Activated T-cell treated with anti-CD3 and anti-CD28 coated beads, Interleukin-2, amount 50 U/mL, for 24 hours (primary cell): Measurements from ENCODE around the gene CIB4.
"Not testable (repeated sequence)": the region's sequence is repeated elsewhere in the genome, so short reads cannot be mapped to it uniquely, and the experiment has no call there.

Source experiments
- DNase-seq: peaks from one replicate; pipeline ENCODE4 v3.0.0-alpha.2; 2020
- H3K27ac Mint-ChIP-seq: 2 replicates; pipeline ENCODE4 v1.8.0; 2020; ENCODE audit warnings: mild to moderate bottlenecking, mixed read lengths
- H3K27me3 Mint-ChIP-seq: 2 replicates; pipeline ENCODE4 v1.8.0; 2020; ENCODE audit warnings: mixed read lengths
- H3K36me3 Mint-ChIP-seq: 2 replicates; pipeline ENCODE4 v1.8.0; 2020; ENCODE audit warnings: low read depth, mixed read lengths
- H3K4me1 Mint-ChIP-seq: 2 replicates; pipeline ENCODE4 v1.8.0; 2020; ENCODE audit warnings: low read depth, mixed read lengths
- H3K4me3 Mint-ChIP-seq: 2 replicates; pipeline ENCODE4 v1.8.0; 2020; ENCODE audit warnings: mild to moderate bottlenecking, moderate library complexity, mixed read lengths
- H3K9me3 Mint-ChIP-seq: 2 replicates; pipeline ENCODE4 v1.8.0; 2020; ENCODE audit warnings: mixed read lengths

Gene CIB4

DNA sequence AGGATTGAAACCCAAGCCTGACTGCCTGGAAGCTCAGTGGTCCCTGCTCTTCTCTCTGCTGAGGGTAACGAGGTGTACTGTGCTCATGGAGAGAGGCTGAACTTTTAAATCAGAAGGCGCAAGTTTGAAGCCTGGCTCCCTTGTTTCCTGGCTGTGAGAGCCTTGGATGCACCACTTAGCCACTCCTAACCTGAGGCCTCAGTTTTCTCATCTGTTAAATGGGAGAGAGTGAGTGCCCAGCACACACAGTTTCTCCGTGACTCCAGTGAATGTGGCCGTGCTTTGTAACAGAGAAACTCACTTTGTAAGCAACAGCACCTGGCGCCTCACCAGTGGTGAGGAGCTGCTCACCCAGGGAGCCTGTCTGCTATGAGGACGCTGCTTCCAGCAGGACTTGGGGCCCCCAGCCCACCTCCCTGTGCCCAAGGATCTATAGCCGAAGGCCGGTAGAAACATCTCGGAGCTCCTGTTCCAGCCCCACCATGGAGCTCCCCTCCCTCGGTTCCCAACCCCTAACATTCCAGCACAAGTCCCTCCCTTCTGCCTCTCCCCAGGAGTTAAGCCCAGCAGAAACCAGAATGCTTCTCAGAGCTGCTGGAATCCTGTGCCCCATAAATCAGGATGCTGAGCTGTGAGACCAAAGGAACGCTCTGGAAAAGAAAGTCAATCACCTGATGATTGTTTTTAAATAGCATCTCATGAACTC is 31.1 kb upstream of the CIB4 start:
- H3K27ac Mint-ChIP-seq, result no peak overlapping the region
- H3K27me3 Mint-ChIP-seq, result peaks cover 50% of the 10 kb centered on the region
- DNase-seq, result no peak
- H3K4me3 Mint-ChIP-seq, result no peak overlapping the region
- H3K4me1 Mint-ChIP-seq, result no peaks in the 10 kb centered on the region
- no peaks in the 10 kb centered on the region for H3K36me3 Mint-ChIP-seq
- peaks cover 2% of the 10 kb centered on the region for H3K9me3 Mint-ChIP-seq

- H3K27me3 Mint-ChIP-seq, result peaks cover 54% of the 10 kb centered on the region
- DNase-seq, result no peak
- no peaks in the 10 kb centered on the region for H3K9me3 Mint-ChIP-seq
- no peak overlapping the region for H3K4me3 Mint-ChIP-seq
- no peaks in the 10 kb centered on the region for H3K36me3 Mint-ChIP-seq
- no peaks in the 10 kb centered on the region for H3K4me1 Mint-ChIP-seq
- no peak overlapping the region for H3K27ac Mint-ChIP-seq
Observed at GRCh38 chr2:26671691-26672090, 30.5 kb upstream of the CIB4 start.

- Mint-ChIP-seq H3K27ac (no peak overlapping the region), H3K4me1 (no peaks in the 10 kb centered on the region), H3K9me3 (no peaks in the 10 kb centered on the region), H3K27me3 (peaks cover 56% of the 10 kb centered on the region), H3K4me3 (no peak overlapping the region), H3K36me3 (no peaks in the 10 kb centered on the region)
- DNase-seq, result no peak
Observed at GRCh38 chr2:26670931-26671460, 29.8 kb upstream of the CIB4 start.

DNA sequence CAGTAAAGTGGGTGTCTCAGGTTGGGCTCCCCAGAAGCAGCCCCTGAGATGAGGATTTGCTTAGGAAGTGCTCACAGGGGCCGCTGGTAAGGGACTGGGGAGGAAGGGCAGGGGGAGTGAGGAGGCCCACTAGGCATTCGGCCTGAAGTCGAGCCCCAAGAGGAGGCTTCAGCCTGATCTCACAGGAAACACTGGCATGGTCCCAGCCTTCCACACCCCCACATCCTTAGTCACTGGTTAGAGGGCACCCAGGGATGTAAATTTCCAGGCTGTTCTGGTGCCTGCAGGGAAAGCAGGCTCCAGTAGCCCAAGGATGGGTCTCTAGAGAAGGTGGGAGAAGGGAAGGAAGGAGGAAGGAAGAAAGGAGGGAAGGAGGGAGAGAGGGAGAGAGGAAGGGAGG is 29.0 kb upstream of the CIB4 start:
- H3K9me3 Mint-ChIP-seq, result no peaks in the 10 kb centered on the region
- H3K4me3 Mint-ChIP-seq, result no peak overlapping the region
- DNase-seq, result no peak
- H3K27me3 Mint-ChIP-seq, result peaks cover 60% of the 10 kb centered on the region
- H3K36me3 Mint-ChIP-seq, result no peaks in the 10 kb centered on the region
- H3K4me1 Mint-ChIP-seq, result no peaks in the 10 kb centered on the region
- no peak overlapping the region for H3K27ac Mint-ChIP-seq

GRCh38 chr2:26668856-26669750 is 27.9 kb upstream of the CIB4 start:
- H3K4me3 Mint-ChIP-seq, result no peak overlapping the region
- H3K9me3 Mint-ChIP-seq, result no peaks in the 10 kb centered on the region
- no peak overlapping the region for H3K27ac Mint-ChIP-seq
- no peaks in the 10 kb centered on the region for H3K36me3 Mint-ChIP-seq
- H3K27me3 Mint-ChIP-seq, result peaks cover 66% of the 10 kb centered on the region
- H3K4me1 Mint-ChIP-seq, result no peaks in the 10 kb centered on the region
- no peak for DNase-seq

- Mint-ChIP-seq H3K27ac (no peak overlapping the region), H3K27me3 (peaks cover 65% of the 10 kb centered on the region), H3K4me1 (no peaks in the 10 kb centered on the region), H3K36me3 (no peaks in the 10 kb centered on the region), H3K4me3 (no peak overlapping the region), H3K9me3 (no peaks in the 10 kb centered on the region)
- DNase-seq, result no peak
Observed at GRCh38 chr2:26668041-26668440, 26.9 kb upstream of the CIB4 start.

GRCh38 chr2:26666671-26667070 is 25.5 kb upstream of the CIB4 start:
- no peak overlapping the region for H3K4me3 Mint-ChIP-seq
- H3K27ac Mint-ChIP-seq, result no peak overlapping the region
- no peaks in the 10 kb centered on the region for H3K36me3 Mint-ChIP-seq
- H3K9me3 Mint-ChIP-seq, result no peaks in the 10 kb centered on the region
- H3K4me1 Mint-ChIP-seq, result no peaks in the 10 kb centered on the region
- H3K27me3 Mint-ChIP-seq, result peaks cover 52% of the 10 kb centered on the region
- no peak for DNase-seq

GRCh38 chr2:26665296-26665695 is 24.1 kb upstream of the CIB4 start:
- H3K27me3 Mint-ChIP-seq, result peaks cover 42% of the 10 kb centered on the region

DNA sequence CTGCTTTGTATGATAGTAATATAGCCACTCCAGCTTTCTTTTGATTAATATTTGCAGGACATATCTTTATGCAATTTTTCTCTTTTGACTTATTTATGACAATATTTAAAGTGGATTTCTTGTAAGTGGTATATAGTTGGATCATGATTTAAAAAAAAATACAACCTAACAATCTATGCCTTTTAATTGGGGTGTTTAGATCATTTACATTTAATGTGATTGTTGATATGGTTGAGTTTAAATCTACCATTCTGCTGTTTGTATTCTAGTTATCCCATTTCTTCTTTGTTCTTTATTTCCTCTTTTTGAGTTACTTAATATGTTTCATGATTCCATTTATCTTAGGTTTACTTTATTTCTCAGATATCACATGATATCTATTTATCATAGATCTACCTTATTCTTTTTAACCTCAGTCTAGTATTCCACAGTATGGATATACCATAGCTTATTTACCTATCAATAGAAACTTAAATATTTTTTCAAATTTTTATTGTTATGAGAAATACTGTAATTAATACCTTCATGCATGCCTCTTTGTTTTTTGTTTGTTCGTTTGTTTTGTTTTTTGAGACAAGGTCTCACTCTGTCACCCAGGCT is 19.3 kb upstream of the CIB4 start:
- no peak for DNase-seq
- H3K4me3 Mint-ChIP-seq, result no peak overlapping the region
- H3K9me3 Mint-ChIP-seq, result peaks cover 17% of the 10 kb centered on the region
- peaks cover 22% of the 10 kb centered on the region for H3K27me3 Mint-ChIP-seq
- no peaks in the 10 kb centered on the region for H3K4me1 Mint-ChIP-seq
- no peaks in the 10 kb centered on the region for H3K36me3 Mint-ChIP-seq
- no peak overlapping the region for H3K27ac Mint-ChIP-seq

More at GRCh38 chr2:26665296-26665695, 24.1 kb upstream of the CIB4 start:
- not testable (repeated sequence) for DNase-seq, H3K36me3 Mint-ChIP-seq, H3K27ac Mint-ChIP-seq, H3K4me3 Mint-ChIP-seq, H3K4me1 Mint-ChIP-seq, H3K9me3 Mint-ChIP-seq

DNA sequence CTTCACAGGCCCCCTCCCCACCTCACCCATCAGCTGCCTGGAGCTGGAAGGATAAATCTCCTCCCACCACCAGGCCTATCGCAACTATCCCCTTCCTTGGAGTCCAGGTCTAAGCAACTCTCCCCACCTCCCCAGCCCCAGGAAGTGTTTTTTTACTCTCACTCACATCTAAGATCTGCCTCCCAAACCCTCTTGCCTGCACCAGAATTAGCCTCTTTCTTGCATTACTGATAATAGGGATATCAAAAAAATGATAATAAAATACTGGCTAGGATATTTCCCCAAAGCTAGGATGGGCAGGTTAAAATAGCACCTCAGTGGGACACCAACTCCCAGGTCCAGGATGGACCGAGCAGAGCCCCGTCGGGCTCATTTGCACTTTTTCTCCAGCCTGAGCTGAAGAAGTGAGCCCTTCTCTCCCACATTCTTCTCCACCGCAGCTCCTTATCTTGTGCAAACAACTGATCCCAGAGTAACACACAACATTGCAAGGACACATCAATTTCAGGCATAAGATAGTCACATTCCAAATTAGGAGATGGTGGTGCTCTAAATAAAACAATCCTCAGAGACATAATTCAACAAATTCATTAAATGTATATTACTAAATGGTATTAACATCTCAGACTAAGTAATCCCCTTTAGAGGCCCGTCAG is 17.7 kb upstream of the CIB4 start:
- Mint-ChIP-seq H3K27ac (no peak overlapping the region), H3K4me3 (no peak overlapping the region), H3K4me1 (no peaks in the 10 kb centered on the region), H3K9me3 (peaks cover 17% of the 10 kb centered on the region), H3K36me3 (no peaks in the 10 kb centered on the region), H3K27me3 (peaks cover 14% of the 10 kb centered on the region)
- DNase-seq, result no peak

GRCh38 chr2:26657265-26657664 is 16.1 kb upstream of the CIB4 start:
- no peak overlapping the region for H3K4me3 Mint-ChIP-seq
- H3K27me3 Mint-ChIP-seq, result peaks cover 14% of the 10 kb centered on the region
- H3K4me1 Mint-ChIP-seq, result no peaks in the 10 kb centered on the region
- no peak overlapping the region for H3K27ac Mint-ChIP-seq
- H3K36me3 Mint-ChIP-seq, result no peaks in the 10 kb centered on the region
- no peak for DNase-seq
- peaks cover 17% of the 10 kb centered on the region for H3K9me3 Mint-ChIP-seq

DNA sequence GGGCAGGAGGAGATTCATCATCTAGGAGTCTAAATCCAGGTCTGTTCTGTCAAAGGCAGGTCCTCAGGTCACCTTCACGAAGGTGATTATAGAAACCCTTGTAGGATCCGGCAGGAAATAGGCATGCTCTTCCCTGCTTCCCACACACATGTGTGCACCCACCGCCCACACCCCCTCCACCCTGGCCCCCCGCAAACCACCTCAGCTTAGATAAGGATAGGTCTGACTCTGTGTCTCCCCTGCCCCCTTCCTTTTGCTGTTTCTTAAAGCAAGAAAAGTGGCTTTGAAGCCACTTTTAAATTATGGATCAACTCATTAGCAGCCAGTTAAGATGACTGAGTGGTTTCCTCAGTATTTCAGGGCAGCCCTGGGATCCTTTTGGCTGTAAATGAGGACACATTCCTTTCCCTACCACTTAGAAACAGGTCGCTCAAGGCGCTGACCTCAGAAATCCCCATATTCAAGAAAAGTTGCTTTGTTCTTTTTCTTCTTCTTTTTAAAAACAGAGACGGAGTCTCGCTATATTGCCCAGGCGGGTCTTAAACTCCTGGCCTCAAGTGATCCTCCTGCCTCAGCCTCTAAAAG is 14.5 kb upstream of the CIB4 start:
- Mint-ChIP-seq H3K4me1 (no peaks in the 10 kb centered on the region), H3K9me3 (peaks cover 10% of the 10 kb centered on the region), H3K27me3 (peaks cover 18% of the 10 kb centered on the region), H3K4me3 (no peak overlapping the region), H3K36me3 (no peaks in the 10 kb centered on the region), H3K27ac (no peak overlapping the region)
- no peak for DNase-seq

- not testable (repeated sequence) for H3K4me3 Mint-ChIP-seq, H3K9me3 Mint-ChIP-seq, DNase-seq, H3K27ac Mint-ChIP-seq, H3K4me1 Mint-ChIP-seq, H3K36me3 Mint-ChIP-seq
- H3K27me3 Mint-ChIP-seq, result peaks cover 24% of the 10 kb centered on the region
Observed at GRCh38 chr2:26655120-26655519, 14.0 kb upstream of the CIB4 start.

- H3K27ac Mint-ChIP-seq, result no peak overlapping the region
- H3K27me3 Mint-ChIP-seq, result peaks cover 27% of the 10 kb centered on the region
- H3K9me3 Mint-ChIP-seq, result peaks cover 2% of the 10 kb centered on the region
- H3K4me1 Mint-ChIP-seq, result no peaks in the 10 kb centered on the region
- H3K36me3 Mint-ChIP-seq, result no peaks in the 10 kb centered on the region
- no peak overlapping the region for H3K4me3 Mint-ChIP-seq
- no peak for DNase-seq
Observed at GRCh38 chr2:26654061-26654340, 12.8 kb upstream of the CIB4 start.
